DND-41 (cell line): Measurements from ENCODE around the gene TNXB.
"Not testable (repeated sequence)": the region's sequence is repeated elsewhere in the genome, so short reads cannot be mapped to it uniquely, and the experiment has no call there.

Experiments used
- ATAC-seq: fragments of 200-7000 bp; cut with Tn5 transposase; 3 replicates; pipeline ENCODE4 v1.9.1; 2021; ENCODE audit warnings: low read depth; ENCODE audit not compliant: insufficient read depth
- DNase-seq: peaks from one replicate; pipeline ENCODE4 v3.0.0-alpha.2; 2020
- H2AFZ ChIP-seq: 2 replicates; pipeline ENCODE4 v1.6.0; 2012; ENCODE audit warnings: low read depth, low read length
- H3K27ac ChIP-seq: 2 replicates; pipeline ENCODE4 v1.5.1; 2012; ENCODE audit warnings: low read length, inconsistent platforms
- H3K27me3 ChIP-seq: fragments of 200-600 bp; sonication (generic); 2 replicates; pipeline ENCODE4 v1.6.0; 2012; ENCODE audit warnings: low read length, mild to moderate bottlenecking, inconsistent platforms; ENCODE audit not compliant: insufficient read depth, poor library complexity
- H3K36me3 ChIP-seq: 2 replicates; pipeline ENCODE4 v1.5.1; 2012; ENCODE audit warnings: low read length, inconsistent platforms; ENCODE audit not compliant: insufficient read depth
- H3K4me1 ChIP-seq: 2 replicates; pipeline ENCODE4 v1.5.1; 2012; ENCODE audit warnings: mild to moderate bottlenecking, low read length; ENCODE audit not compliant: insufficient read depth
- H3K4me2 ChIP-seq: 2 replicates; pipeline ENCODE4 v1.6.0; 2012; ENCODE audit warnings: mild to moderate bottlenecking, moderate library complexity, low read length, inconsistent platforms; ENCODE audit not compliant: insufficient read depth
- H3K4me3 ChIP-seq, 2 experiments: fragments of 200-600 bp in 1 of 2; shearing (Covaris generic) in 1 of 2; 2 replicates each; pipeline ENCODE4 v1.5.1; 2012 to 2016; ENCODE audit warnings: inconsistent platforms in 2 of 2, low read length in 2 of 2, mild to moderate bottlenecking in 2 of 2, low read depth in 1 of 2, moderate library complexity in 1 of 2
- H3K79me2 ChIP-seq: 2 replicates; pipeline ENCODE4 v1.6.0; 2012; ENCODE audit warnings: low read length, inconsistent platforms; ENCODE audit not compliant: insufficient read depth
- H3K9ac ChIP-seq: 2 replicates; pipeline ENCODE4 v1.6.0; 2012; ENCODE audit warnings: low read depth, mild to moderate bottlenecking, inconsistent platforms, low read length, moderate library complexity
- H3K9me3 ChIP-seq: 2 replicates; pipeline ENCODE4 v1.5.1; 2012; ENCODE audit warnings: low read length, moderate library complexity, mild to moderate bottlenecking, inconsistent platforms; ENCODE audit not compliant: insufficient read depth, severe bottlenecking
- H4K20me1 ChIP-seq: 2 replicates; pipeline ENCODE4 v1.6.0; 2012; ENCODE audit warnings: low read length; ENCODE audit not compliant: insufficient read depth
- EZH2 ChIP-seq: IDR thresholded peaks from 3 replicates; pipeline ENCODE4 v1.6.1; 2012; ENCODE audit warnings: borderline replicate concordance, low read depth, mild to moderate bottlenecking, moderate library complexity, low read length, inconsistent platforms; ENCODE audit not compliant: severe bottlenecking
- TF ChIP-seq, protein P1 (sequence below): IDR thresholded peaks from 2 replicates; pipeline ENCODE4 v1.5.1; 2012; ENCODE audit warnings: borderline replicate concordance, low read length, moderate library complexity, mild to moderate bottlenecking; ENCODE audit not compliant: poor library complexity, severe bottlenecking; ENCODE audit errors: extremely low read depth

TNXB gene

DNA sequence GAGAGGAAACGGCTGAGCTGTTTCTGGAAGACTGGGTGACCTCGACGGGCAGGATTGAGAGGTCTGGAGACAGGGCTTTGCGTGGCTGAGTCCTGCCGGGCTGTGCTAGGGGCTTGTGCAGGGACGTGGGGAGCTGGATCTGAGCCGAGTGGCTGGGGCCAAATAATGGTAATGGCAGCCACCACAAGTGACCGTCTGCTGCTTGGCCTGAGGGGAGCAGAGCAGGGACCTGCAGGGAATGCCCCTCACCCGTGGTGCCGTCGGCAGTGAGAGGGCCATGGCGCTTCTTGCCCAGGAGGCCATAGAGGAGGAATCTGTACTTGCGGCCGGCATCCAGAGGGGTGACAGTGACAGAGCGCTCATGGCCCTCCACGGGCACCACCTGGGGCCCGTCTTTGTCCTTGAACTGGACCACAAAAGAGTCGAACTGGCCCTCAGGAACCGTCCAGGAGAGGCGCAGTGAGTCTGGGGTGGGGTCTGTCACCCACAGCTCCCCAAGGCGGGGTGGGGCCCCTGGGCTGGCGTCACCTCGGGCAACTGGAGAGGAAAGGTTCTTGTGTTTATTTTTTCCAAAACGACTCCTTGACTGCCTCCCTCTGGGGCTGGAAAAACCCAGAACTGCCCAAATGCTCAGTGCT is 39.1 kb downstream of the TNXB start:
- no peaks in the 10 kb centered on the region for H3K4me1 ChIP-seq
- H3K36me3 ChIP-seq, result no peaks in the 10 kb centered on the region
- H3K9ac ChIP-seq, result no peak overlapping the region
- no peaks in the 10 kb centered on the region for H4K20me1 ChIP-seq
- no peak overlapping the region for H3K4me2 ChIP-seq
- ATAC-seq, result no peak
- peaks cover 3% of the 10 kb centered on the region for H3K27me3 ChIP-seq
- no peak overlapping the region for H3K4me3 ChIP-seq
- no peak overlapping the region for H3K27ac ChIP-seq
- H3K79me2 ChIP-seq, result no peaks in the 10 kb centered on the region
- no peak for DNase-seq
- H3K9me3 ChIP-seq, result no peaks in the 10 kb centered on the region
- no peak overlapping the region for H2AFZ ChIP-seq
- TF ChIP-seq EZH2, result no peak
- TF ChIP-seq, protein P1, sequence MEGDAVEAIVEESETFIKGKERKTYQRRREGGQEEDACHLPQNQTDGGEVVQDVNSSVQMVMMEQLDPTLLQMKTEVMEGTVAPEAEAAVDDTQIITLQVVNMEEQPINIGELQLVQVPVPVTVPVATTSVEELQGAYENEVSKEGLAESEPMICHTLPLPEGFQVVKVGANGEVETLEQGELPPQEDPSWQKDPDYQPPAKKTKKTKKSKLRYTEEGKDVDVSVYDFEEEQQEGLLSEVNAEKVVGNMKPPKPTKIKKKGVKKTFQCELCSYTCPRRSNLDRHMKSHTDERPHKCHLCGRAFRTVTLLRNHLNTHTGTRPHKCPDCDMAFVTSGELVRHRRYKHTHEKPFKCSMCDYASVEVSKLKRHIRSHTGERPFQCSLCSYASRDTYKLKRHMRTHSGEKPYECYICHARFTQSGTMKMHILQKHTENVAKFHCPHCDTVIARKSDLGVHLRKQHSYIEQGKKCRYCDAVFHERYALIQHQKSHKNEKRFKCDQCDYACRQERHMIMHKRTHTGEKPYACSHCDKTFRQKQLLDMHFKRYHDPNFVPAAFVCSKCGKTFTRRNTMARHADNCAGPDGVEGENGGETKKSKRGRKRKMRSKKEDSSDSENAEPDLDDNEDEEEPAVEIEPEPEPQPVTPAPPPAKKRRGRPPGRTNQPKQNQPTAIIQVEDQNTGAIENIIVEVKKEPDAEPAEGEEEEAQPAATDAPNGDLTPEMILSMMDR, result no peak

DNA sequence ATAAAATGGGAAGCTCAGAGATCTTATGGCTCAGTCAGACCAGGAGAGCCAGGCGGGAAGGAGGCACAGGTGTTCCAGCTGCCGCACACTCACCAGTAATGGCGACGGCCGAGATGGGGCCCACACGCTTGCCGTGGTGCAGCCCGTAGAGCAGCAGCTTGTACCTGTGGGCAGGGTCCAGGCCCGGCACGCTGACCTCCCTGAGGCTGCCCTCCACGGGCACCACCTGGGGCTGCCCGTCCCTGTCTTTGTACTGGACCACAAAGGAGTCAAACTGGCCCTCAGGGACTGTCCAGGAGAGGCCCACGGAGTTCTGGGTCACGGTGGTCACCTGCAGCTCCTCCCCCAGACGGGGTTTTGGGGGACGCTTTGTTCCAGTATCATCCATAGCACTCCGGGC is 39.7 kb downstream of the TNXB start:
- Histone ChIP-seq H3K4me3 (no peak overlapping the region), H3K27me3 (peaks cover 3% of the 10 kb centered on the region), H4K20me1 (no peaks in the 10 kb centered on the region), H2AFZ (no peak overlapping the region), H3K36me3 (no peaks in the 10 kb centered on the region), H3K9ac (no peak overlapping the region), H3K27ac (no peak overlapping the region), H3K4me2 (no peak overlapping the region), H3K4me1 (no peaks in the 10 kb centered on the region), H3K79me2 (no peaks in the 10 kb centered on the region), H3K9me3 (no peaks in the 10 kb centered on the region)
- TF ChIP-seq, protein P1, result no peak
- no peak for TF ChIP-seq EZH2
- DNase-seq (no peak), ATAC-seq (no peak)

DNA sequence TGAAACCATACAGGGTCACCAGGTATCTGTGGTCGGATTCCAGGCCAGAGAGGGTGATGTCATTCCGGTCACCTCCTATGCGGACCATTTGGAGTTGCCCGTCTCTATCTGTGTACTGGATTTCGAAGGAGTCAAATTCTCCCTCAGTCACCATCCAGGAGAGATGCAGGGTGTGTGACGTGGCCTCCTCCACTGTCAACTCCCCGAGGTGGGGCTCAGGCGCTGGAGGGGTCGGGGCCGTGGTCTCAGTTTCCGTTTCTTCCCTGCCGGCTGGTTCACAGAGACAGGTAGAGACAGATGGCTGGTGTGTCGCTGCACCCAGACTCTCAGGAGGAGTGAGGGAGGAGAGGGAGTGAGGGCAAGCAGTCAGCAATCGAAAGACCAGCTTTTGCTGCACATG is 40.3 kb downstream of the TNXB start:
- Histone ChIP-seq H3K9ac (no peak overlapping the region), H3K27ac (no peak overlapping the region), H3K9me3 (no peaks in the 10 kb centered on the region), H3K79me2 (no peaks in the 10 kb centered on the region), H3K36me3 (no peaks in the 10 kb centered on the region), H3K27me3 (peaks cover 3% of the 10 kb centered on the region), H3K4me3 (no peak overlapping the region), H3K4me2 (no peak overlapping the region), H4K20me1 (no peaks in the 10 kb centered on the region), H2AFZ (no peak overlapping the region), H3K4me1 (no peaks in the 10 kb centered on the region)
- DNase-seq, result no peak
- ATAC-seq, result no peak
- TF ChIP-seq, protein P1, result no peak
- TF ChIP-seq EZH2, result no peak

DNA sequence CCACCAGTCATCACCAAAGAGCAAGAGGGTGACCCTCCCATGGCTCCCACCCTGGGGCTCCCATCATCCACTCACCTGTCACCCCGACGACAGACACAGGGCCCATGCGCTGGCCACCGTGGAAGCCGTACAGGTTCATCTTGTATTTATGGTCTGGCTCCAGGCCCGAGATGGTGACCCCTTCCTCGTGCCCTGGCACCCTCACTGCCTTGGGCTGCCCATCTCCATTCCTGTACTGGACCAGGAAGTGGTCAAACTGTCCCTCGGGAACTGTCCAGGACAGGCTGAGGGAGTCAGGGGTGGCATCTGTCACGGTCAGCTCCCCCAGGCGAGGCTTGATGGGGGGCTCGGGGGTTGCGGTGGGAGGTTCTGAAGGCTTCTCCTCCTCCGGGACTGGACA is 40.8 kb downstream of the TNXB start:
- not testable (repeated sequence) for H3K79me2 ChIP-seq, DNase-seq, H3K9me3 ChIP-seq, H2AFZ ChIP-seq, H3K4me1 ChIP-seq, H3K9ac ChIP-seq, H4K20me1 ChIP-seq, H3K4me3 ChIP-seq, H3K27me3 ChIP-seq, H3K27ac ChIP-seq, H3K36me3 ChIP-seq, ATAC-seq, H3K4me2 ChIP-seq

DNA sequence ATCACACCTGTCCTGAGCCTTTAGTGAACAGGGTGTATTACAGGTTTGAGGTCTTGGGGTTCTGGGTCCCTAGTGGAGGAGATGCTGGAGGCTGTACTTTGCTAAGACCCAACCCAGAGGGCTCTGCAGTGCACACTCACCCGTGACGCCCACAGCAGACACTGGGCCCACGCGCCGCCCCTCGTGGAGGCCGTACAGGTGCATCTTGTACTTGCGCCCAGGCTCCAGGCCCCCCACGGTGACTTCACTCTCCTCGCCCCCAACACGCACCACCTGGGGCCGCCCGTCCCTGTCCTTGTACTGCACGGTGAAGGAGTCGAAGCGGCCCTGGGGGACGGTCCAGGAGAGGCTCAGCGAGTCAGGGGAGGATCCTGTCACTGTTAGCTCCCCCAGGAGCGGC is 41.6 kb downstream of the TNXB start:
- H3K9ac ChIP-seq, DNase-seq, H3K27ac ChIP-seq, H3K79me2 ChIP-seq, ATAC-seq, H3K36me3 ChIP-seq, H2AFZ ChIP-seq, H3K4me3 ChIP-seq, H3K9me3 ChIP-seq, H4K20me1 ChIP-seq, H3K4me2 ChIP-seq, H3K27me3 ChIP-seq, H3K4me1 ChIP-seq: not testable (repeated sequence)
